ENCODE data around the gene SPRR1A. TPM values are rescaled to one million over a fixed set of nuclear protein-coding genes. Genes with fewer than 3 reads are reported as not detected.
"Not testable (repeated sequence)": the region's sequence is repeated elsewhere in the genome, so short reads cannot be mapped to it uniquely, and the experiment has no call there.

SPRR1A gene
- total RNA-seq, 2 experiments from 2014 or later, result not detected

DNA sequence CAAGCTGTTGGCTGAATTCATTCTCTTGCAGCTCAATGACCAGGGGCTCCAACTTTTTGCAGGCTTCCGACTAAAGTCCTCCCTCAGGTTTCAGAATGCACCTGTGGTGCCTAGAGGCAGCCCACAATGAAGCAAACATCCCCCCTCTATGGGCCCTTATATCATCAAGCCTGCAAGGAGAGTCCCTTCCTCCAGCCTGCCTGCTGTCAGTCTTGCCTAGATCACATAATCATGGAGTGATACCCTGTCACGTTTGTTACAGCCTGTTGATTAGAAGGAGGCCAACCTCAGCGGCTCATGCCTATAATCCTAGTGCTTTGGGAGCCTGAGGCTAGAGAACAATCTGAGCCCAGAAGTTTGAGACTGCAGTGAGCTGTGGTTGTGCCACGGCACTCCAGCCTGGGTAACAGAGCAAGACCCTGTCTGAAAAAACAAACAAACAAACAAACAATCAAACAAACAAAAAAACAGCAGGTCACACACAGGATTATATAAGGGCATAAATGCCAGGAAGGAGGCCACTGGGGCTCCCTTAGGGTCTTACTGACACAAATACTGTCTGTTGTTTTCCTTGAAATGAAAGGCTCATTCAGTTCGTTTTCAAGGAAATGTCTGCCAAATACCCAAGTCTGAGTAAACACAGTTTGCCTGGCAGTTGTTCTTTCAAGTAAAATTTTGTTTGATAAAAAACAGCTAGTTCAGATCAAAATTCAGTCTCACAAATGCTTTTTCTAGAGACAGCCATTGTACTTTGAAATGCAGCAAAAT, 12.9 kb downstream of the SPRR1A start:
- DNase-seq, result no peak
- peaks cover 42% of the 10 kb centered on the region for H3K27me3 Mint-ChIP-seq
- no peak overlapping the region for H3K4me3 Mint-ChIP-seq
- no peaks in the 10 kb centered on the region for H3K4me1 Mint-ChIP-seq
- no peak overlapping the region for H3K27ac Mint-ChIP-seq
- no peaks in the 10 kb centered on the region for H3K36me3 Mint-ChIP-seq
- H3K9me3 Mint-ChIP-seq, result peaks cover 3% of the 10 kb centered on the region

DNA sequence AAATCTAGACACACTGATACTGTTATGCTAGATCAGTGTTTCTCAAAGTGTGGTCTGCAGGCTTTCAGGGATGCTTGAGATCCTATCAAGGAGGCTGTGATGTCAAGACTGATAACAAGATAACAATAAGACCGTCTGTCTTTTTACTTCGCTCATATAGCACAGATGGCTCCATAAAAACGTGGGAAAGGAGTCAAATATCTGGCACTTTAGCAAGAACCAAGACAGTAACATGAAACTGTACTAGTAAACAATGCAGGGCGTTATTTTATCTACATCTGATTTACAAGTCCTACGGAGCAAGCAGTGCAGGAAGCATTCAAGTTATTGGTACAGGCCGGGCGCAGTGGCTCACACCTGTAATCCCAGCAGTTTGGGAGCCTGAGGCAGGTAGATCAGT, 14.0 kb downstream of the SPRR1A start:
- no peak overlapping the region for H3K4me3 Mint-ChIP-seq
- peaks cover 37% of the 10 kb centered on the region for H3K27me3 Mint-ChIP-seq
- H3K4me1 Mint-ChIP-seq, result no peaks in the 10 kb centered on the region
- no peak for DNase-seq
- H3K9me3 Mint-ChIP-seq, result peaks cover 3% of the 10 kb centered on the region
- no peak overlapping the region for H3K27ac Mint-ChIP-seq
- no peaks in the 10 kb centered on the region for H3K36me3 Mint-ChIP-seq

DNA sequence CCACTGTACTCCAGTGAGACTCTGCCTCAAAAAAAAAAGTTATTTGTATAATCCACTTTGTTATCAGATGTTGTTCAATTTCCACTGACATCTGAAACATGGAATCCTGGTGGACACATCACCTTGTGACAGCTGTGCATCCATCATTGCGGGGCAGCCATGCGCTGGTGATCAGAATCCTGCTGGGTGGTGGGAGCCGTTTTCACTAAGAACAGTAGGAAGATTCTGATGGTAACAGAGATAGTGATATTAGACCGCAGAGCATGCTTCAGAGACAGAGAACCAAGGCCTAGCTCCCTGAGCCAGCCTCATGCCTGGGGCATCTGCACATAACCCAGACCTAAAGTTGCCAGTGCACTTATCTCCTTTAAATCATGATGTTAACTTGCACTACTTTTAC, 14.6 kb downstream of the SPRR1A start:
- H3K27me3 Mint-ChIP-seq, result peaks cover 34% of the 10 kb centered on the region
- H3K27ac Mint-ChIP-seq, result no peak overlapping the region
- no peaks in the 10 kb centered on the region for H3K4me1 Mint-ChIP-seq
- H3K9me3 Mint-ChIP-seq, result peaks cover 3% of the 10 kb centered on the region
- DNase-seq, result no peak
- no peaks in the 10 kb centered on the region for H3K36me3 Mint-ChIP-seq
- H3K4me3 Mint-ChIP-seq, result no peak overlapping the region

DNA sequence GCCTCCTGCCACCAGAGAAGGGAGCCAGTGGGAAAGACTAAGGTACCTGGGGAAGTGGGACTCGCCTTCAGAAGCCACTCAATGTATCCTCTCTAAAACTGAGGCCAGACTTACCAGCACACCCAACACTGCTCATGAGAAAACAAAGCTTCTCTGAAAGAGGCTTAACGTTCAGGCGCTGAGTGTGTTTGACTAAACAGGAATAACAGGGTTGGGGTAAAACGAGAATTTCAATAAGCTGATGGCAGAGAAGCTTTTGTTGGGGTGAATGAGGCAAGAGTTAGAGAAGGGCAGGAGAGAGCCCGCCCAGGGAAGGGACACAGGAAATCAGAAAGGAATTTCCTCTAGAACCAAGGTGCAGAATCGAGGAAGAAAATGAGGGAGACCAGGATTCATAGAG, 15.9 kb downstream of the SPRR1A start:
- peaks cover 3% of the 10 kb centered on the region for H3K9me3 Mint-ChIP-seq
- H3K27ac Mint-ChIP-seq, result no peak overlapping the region
- no peaks in the 10 kb centered on the region for H3K4me1 Mint-ChIP-seq
- no peak overlapping the region for H3K4me3 Mint-ChIP-seq
- H3K27me3 Mint-ChIP-seq, result peaks cover 41% of the 10 kb centered on the region
- DNase-seq, result no peak
- H3K36me3 Mint-ChIP-seq, result no peaks in the 10 kb centered on the region

DNA sequence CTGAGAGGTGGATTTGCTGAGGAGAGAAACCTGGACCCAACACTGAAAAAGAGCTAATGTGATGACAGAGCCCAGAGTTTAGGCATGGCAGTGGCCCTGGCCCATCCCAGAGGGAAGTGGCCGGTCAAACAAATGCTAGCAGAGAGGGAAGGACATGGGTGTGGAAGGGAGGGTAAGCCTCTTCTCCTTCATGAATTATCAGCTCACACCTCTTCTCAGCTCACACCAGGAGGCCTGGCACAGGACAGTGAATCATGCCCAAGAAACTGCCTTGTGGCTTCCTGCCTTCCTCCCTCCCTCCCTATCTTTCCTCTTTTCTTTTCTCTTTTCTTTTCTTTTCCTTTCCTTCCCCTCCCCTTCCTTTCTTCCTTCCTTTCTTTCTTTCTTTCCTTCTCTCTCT, 16.4 kb downstream of the SPRR1A start:
- Mint-ChIP-seq H3K27me3 (peaks cover 37% of the 10 kb centered on the region), H3K4me3 (no peak overlapping the region), H3K9me3 (peaks cover 3% of the 10 kb centered on the region), H3K36me3 (no peaks in the 10 kb centered on the region), H3K27ac (no peak overlapping the region), H3K4me1 (no peaks in the 10 kb centered on the region)
- no peak for DNase-seq

DNA sequence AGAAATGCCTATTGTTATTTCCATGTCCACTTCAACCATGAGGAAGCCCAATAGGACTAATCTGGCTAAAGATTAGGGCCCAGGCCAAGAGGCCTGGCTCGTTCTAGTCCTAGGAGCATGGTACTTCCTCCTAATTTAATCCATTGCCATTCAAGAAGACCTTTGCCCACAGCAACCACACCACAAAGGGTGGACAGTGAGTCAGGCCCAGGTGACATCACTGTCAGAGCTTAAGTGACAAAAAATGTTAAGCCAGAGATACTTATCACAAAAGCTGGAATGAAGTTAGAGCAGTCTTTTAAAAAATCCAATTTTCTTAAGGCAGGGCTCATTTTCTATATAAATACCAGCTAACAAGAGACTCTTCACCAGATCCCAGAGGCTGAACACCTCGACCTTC, 17.5 kb downstream of the SPRR1A start, which contains the start of gene SPRR3:
TSS of gene SPRR3 (plus strand) at position 368 of the 400 bp plus-strand sequence. CDS start 1,272 bp downstream, outside the sequence.
- Mint-ChIP-seq H3K4me3 (no peak within 1 kb of the TSS), H3K4me1 (no peaks in the 10 kb centered on the region)

DNA sequence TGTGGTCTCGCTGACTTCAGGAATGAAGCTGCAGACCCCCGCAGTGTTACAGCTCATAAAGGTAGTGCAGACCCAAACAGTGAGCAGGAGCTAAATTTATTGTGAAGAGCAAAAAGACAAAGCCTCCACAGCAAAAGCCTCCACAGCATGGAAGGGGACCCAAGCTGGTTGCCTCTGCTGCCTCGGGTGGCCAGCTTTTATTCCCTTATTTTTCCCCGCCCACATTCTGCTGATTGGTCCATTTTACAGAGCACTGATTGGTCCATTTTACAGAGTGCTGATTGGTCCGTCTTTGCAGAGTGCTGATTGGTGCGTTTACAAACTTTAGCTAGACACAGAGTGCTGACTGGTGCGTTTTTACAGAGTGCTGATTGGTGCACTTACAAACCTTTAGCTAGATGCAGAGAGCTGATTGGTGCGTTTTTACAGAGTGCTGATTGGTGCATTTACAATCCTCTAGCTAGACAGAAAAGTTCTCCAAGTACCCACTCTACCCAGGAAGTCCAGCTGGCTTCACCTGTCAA, 27.4 kb downstream of the SPRR1A start:
- not testable (repeated sequence) for H3K36me3 Mint-ChIP-seq

More for the DNA sequence above, 17.5 kb downstream of the SPRR1A start, which contains the start of gene SPRR3:
- no peak within 1 kb of the TSS for H3K27ac Mint-ChIP-seq
- H3K9me3 Mint-ChIP-seq, result peaks cover 1% of the 10 kb centered on the region
- H3K27me3 Mint-ChIP-seq, result peaks cover 33% of the 10 kb centered on the region
- no peak for DNase-seq
- no peaks in the 10 kb centered on the region for H3K36me3 Mint-ChIP-seq

DNA sequence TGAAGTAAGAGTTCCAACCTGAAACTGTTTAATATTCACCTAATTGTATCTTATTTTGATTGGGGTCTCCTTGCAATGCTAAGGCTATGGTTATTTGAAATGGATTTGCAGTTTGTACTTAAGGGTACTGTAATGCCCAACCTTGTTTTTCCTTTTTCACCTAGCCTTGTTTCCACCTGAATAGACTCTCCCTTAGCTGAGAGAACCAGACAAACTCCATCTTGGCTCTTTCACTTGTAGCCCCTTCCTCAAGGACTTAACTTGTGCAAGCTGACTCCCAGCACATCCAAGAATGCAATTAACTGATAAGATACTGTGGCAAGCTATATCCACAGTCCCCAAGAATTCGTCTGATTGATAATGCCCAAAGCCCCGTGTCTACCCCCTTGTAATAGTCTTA, 37.9 kb downstream of the SPRR1A start:
- H3K9me3 Mint-ChIP-seq, DNase-seq, H3K4me3 Mint-ChIP-seq, H3K27ac Mint-ChIP-seq, H3K4me1 Mint-ChIP-seq, H3K36me3 Mint-ChIP-seq: not testable (repeated sequence)
- H3K27me3 Mint-ChIP-seq, result peaks cover 26% of the 10 kb centered on the region

More for the DNA sequence above, 27.4 kb downstream of the SPRR1A start:
- not testable (repeated sequence) for H3K4me1 Mint-ChIP-seq, H3K27ac Mint-ChIP-seq, H3K9me3 Mint-ChIP-seq, H3K4me3 Mint-ChIP-seq, DNase-seq
- H3K27me3 Mint-ChIP-seq, result peaks cover 13% of the 10 kb centered on the region

DNA sequence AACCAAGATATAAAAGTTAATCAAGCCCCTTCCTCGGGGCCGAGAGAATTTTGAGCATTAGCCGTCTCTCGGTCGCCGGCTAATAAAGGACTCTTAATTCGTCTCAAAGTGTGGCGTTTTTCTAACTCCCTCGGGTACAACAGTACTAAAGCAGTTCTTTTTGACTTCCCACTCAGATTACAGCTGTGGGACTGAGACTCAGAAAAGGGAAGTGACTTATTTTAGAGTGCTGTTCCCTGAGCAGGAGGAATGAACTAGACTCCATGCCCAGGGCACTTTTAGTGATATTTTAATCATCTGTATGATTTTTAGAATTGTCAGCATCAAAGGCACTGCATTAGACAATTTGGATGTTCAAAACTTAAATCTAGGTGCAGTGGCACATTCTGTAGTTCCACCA, 38.5 kb downstream of the SPRR1A start:
- H3K36me3 Mint-ChIP-seq, H3K27ac Mint-ChIP-seq, H3K4me1 Mint-ChIP-seq, DNase-seq, H3K9me3 Mint-ChIP-seq, H3K4me3 Mint-ChIP-seq: not testable (repeated sequence)
- H3K27me3 Mint-ChIP-seq, result peaks cover 25% of the 10 kb centered on the region

DNA sequence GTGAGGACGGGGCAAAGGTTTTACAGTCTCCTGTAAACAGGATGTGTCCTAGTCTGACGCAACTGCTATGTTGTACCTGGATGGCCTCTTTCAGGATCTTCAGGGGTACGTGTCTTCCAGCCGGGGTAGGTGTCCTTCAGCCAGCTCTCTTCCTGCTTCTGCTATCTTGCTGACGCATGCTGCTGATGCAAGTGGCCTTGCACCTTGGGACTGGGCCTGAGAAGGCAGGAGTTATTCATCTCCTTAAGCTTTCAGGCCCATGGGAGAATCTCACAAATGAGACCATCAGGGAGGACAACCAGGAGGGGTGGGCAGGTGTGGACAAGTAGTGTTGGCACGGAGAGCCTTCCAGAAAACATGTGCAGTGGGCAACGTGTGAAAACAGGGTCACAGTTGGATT, 39.2 kb downstream of the SPRR1A start:
- Mint-ChIP-seq H3K36me3 (no peaks in the 10 kb centered on the region), H3K4me1 (no peaks in the 10 kb centered on the region), H3K27ac (no peak overlapping the region), H3K9me3 (no peaks in the 10 kb centered on the region), H3K27me3 (peaks cover 23% of the 10 kb centered on the region), H3K4me3 (no peak overlapping the region)
- no peak for DNase-seq

DNA sequence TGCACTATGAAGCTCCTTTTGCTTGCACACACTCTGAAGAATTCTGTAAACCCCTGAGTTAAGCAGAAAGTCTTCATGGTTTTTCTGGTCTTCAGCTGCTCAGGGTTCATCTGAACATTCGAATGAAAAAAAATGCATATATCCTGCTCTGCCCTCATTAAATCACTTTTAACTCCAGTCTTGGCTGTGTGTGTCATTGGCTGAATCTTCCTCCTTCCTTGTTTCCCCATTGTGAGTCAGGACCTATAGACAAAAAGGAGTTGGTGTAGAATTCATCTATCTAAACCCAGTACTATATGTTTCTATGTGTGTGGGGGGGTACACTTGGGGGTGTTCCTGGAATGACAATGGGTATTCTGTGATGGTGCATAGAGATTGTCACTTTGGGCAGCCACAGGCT, 40.5 kb downstream of the SPRR1A start:
- H3K9me3 Mint-ChIP-seq, result no peaks in the 10 kb centered on the region
- no peak overlapping the region for H3K4me3 Mint-ChIP-seq
- peaks cover 22% of the 10 kb centered on the region for H3K27me3 Mint-ChIP-seq
- no peak overlapping the region for H3K27ac Mint-ChIP-seq
- no peaks in the 10 kb centered on the region for H3K4me1 Mint-ChIP-seq
- no peaks in the 10 kb centered on the region for H3K36me3 Mint-ChIP-seq
- DNase-seq, result no peak

DNA sequence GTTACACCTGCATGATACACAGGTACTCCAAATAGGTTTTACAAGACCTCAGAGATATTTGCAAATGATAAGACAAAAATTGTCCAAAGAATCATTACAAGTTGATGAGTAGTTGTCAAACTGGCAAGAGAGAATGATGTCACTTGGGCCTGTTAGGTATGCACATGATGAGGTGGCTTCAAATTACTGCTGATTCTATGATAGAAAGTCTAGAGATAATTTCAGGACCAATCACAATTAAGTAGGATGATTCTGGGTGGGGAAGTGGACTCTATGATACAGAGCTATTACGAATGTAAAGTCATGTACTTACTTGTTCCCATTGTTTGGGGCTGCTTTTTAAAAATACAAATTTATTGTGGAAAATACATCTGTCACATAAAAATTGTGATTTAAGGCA, 41.9 kb downstream of the SPRR1A start:
- Mint-ChIP-seq H3K27me3 (peaks cover 20% of the 10 kb centered on the region), H3K36me3 (no peaks in the 10 kb centered on the region), H3K27ac (no peak overlapping the region), H3K4me3 (no peak overlapping the region), H3K9me3 (no peaks in the 10 kb centered on the region), H3K4me1 (no peaks in the 10 kb centered on the region)
- DNase-seq, result no peak

DNA sequence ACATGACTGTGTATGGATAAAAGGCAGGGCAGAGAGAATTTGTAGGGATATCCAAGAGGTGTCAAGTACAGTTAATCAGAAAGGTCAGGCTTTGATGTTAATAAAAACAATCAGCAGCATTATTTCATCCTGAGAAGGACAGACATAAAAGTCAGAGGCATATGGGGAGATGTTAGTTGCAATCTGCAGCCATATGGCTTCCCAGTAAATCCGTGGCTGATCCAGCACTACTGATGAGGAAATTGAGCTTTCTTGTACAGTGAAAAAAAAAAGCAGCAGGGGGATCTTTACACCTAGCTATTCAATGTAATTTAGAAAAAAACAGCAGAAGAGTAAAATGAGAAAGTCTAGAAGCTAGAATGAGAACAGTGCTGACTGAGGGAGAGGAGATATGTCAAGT, 44.9 kb downstream of the SPRR1A start:
- Mint-ChIP-seq H3K27me3 (peaks cover 21% of the 10 kb centered on the region), H3K36me3 (no peaks in the 10 kb centered on the region), H3K9me3 (no peaks in the 10 kb centered on the region), H3K4me1 (no peaks in the 10 kb centered on the region), H3K27ac (no peak overlapping the region), H3K4me3 (no peak overlapping the region)
- no peak for DNase-seq

DNA sequence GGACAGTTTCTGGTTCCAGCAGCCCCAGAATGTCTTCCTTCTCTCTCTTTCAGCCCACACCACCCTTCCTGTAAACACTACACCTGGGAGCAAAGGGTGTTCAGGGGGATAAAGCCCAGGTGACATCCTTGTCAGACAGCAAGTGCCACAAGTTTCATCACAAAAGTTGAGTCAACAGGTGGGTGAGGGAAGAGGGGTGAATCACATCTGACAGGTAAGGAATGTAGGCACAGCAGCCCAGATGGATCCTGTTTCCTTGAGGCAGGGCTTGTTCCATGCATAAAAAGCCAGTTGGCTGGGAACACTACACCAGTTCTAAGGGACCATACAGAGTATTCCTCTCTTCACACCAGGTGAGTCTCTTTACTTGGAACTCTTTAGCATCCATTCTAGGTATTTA, 47.0 kb downstream of the SPRR1A start, which contains the start of gene SPRR1B:
TSS of gene SPRR1B (plus strand) at position 309 of the 400 bp plus-strand sequence. CDS start 1,143 bp downstream, outside the sequence.
- no peak for DNase-seq
- Mint-ChIP-seq H3K4me1 (no peaks in the 10 kb centered on the region), H3K36me3 (no peaks in the 10 kb centered on the region), H3K9me3 (no peaks in the 10 kb centered on the region), H3K27me3 (peaks cover 25% of the 10 kb centered on the region), H3K4me3 (no peak within 1 kb of the TSS), H3K27ac (no peak within 1 kb of the TSS)

DNA sequence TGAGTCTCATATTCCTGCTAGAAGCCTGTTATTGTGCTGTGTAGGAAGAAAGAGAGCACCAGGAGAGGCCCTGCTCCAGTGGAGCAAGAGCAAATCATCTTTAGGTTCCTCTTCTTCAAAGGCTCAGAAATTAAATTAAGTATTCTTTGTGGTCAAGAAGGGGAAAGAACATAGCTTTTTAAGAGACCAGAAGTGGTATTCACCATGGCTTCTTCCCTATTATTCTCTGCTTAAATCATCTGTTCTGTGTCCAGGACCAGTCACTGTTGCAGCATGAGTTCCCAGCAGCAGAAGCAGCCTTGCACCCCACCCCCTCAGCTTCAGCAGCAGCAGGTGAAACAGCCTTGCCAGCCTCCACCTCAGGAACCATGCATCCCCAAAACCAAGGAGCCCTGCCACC, 48.2 kb downstream of the SPRR1A start:
- DNase-seq, result no peak
- no peaks in the 10 kb centered on the region for H3K36me3 Mint-ChIP-seq
- H3K27me3 Mint-ChIP-seq, result peaks cover 21% of the 10 kb centered on the region
- H3K4me3 Mint-ChIP-seq, result no peak overlapping the region
- H3K4me1 Mint-ChIP-seq, result no peaks in the 10 kb centered on the region
- H3K9me3 Mint-ChIP-seq, result no peaks in the 10 kb centered on the region
- no peak overlapping the region for H3K27ac Mint-ChIP-seq

All from activated naive CD8-positive, alpha-beta T cell treated with anti-CD3 and anti-CD28 coated beads for 36 hours (primary cell).